H9 (cell line): Measurements from ENCODE around the gene RIC1. TPM values are rescaled to one million over a fixed set of nuclear protein-coding genes. Genes with fewer than 3 reads are reported as not detected.

ENCODE experiments used
- DNase-seq: peaks from one replicate; pipeline ENCODE4 v3.0.0-alpha.2; 2017
- H2AFZ ChIP-seq: one replicate; pipeline ENCODE4 v1.6.1; 2013; ENCODE audit warnings: mild to moderate bottlenecking, low read length, control low read depth, moderate library complexity
- H2AK5ac ChIP-seq: 2 replicates; pipeline ENCODE4 v1.6.1; 2013; ENCODE audit warnings: low read length, control low read depth, mixed read lengths; ENCODE audit not compliant: insufficient read length
- H2BK120ac ChIP-seq: one replicate; pipeline ENCODE4 v1.6.1; 2013; ENCODE audit warnings: low read depth, mild to moderate bottlenecking, low read length, control low read depth, inconsistent platforms; ENCODE audit not compliant: poor library complexity, severe bottlenecking
- H2BK12ac ChIP-seq: 2 replicates; pipeline ENCODE4 v1.6.1; 2013; ENCODE audit warnings: low read length, control low read depth, mixed read lengths, low read depth; ENCODE audit not compliant: insufficient read length
- H2BK15ac ChIP-seq: 2 replicates; pipeline ENCODE4 v1.6.1; 2013; ENCODE audit warnings: low read depth, low read length, control low read depth
- H2BK20ac ChIP-seq: one replicate; pipeline ENCODE4 v1.6.1; 2013; ENCODE audit warnings: low read depth, mild to moderate bottlenecking, low read length, control low read depth, inconsistent platforms; ENCODE audit not compliant: poor library complexity, severe bottlenecking
- H2BK5ac ChIP-seq: 2 replicates; pipeline ENCODE4 v1.6.1; 2013; ENCODE audit warnings: low read length, control low read depth, mixed read lengths; ENCODE audit not compliant: insufficient read length
- H3K14ac ChIP-seq: 2 replicates; pipeline ENCODE4 v1.6.1; 2013; ENCODE audit warnings: low read length, control low read depth; ENCODE audit not compliant: insufficient read depth
- H3K18ac ChIP-seq: 2 replicates; pipeline ENCODE4 v1.6.1; 2013; ENCODE audit warnings: low read depth, mild to moderate bottlenecking, mixed read lengths, low read length, control low read depth; ENCODE audit not compliant: insufficient read length
- H3K23ac ChIP-seq: 2 replicates; pipeline ENCODE4 v1.6.1; 2013; ENCODE audit warnings: low read length, control low read depth, mixed read lengths, low read depth; ENCODE audit not compliant: insufficient read length
- H3K23me2 ChIP-seq: 2 replicates; pipeline ENCODE4 v1.6.1; 2013; ENCODE audit warnings: low read depth, mild to moderate bottlenecking, mixed read lengths, low read length, control low read depth; ENCODE audit not compliant: insufficient read length, poor library complexity, severe bottlenecking
- H3K27ac ChIP-seq: 2 replicates; pipeline ENCODE4 v1.5.1; 2013; ENCODE audit warnings: low read length, control low read depth, mixed read lengths, low read depth; ENCODE audit not compliant: insufficient read length
- H3K27me3 ChIP-seq: 2 replicates; pipeline ENCODE4 v1.6.1; 2013; ENCODE audit warnings: low read length, control low read depth, inconsistent platforms; ENCODE audit not compliant: insufficient read depth
- H3K4ac ChIP-seq: 2 replicates; pipeline ENCODE4 v1.6.1; 2013; ENCODE audit warnings: low read depth, mild to moderate bottlenecking, control low read depth, inconsistent platforms, low read length, moderate library complexity
- H3K4me1 ChIP-seq: 2 replicates; pipeline ENCODE4 v1.6.1; 2013; ENCODE audit warnings: low read length, control low read depth, inconsistent platforms; ENCODE audit not compliant: insufficient read depth
- H3K4me2 ChIP-seq: 2 replicates; pipeline ENCODE4 v1.6.1; 2013; ENCODE audit warnings: low read length, control low read depth, mixed read lengths; ENCODE audit not compliant: insufficient read length, insufficient read depth
- H3K56ac ChIP-seq: 2 replicates; pipeline ENCODE4 v1.6.1; 2013; ENCODE audit warnings: low read depth, mild to moderate bottlenecking, mixed read lengths, low read length, control low read depth; ENCODE audit not compliant: insufficient read length
- H3K79me1 ChIP-seq: 2 replicates; pipeline ENCODE4 v1.6.1; 2013; ENCODE audit warnings: low read depth, mild to moderate bottlenecking, moderate library complexity, low read length, control low read depth, inconsistent platforms; ENCODE audit not compliant: insufficient read depth, poor library complexity, severe bottlenecking
- H3K79me2 ChIP-seq: 2 replicates; pipeline ENCODE4 v1.6.1; 2013; ENCODE audit warnings: low read length, control low read depth, inconsistent platforms; ENCODE audit not compliant: insufficient read depth
- H3K9ac ChIP-seq: 2 replicates; pipeline ENCODE4 v1.6.1; 2013; ENCODE audit warnings: low read length, control low read depth, mixed read lengths; ENCODE audit not compliant: insufficient read length; ENCODE audit errors: extremely low read depth
- H3K9me3 ChIP-seq: one replicate; pipeline ENCODE4 v1.6.1; 2013; ENCODE audit warnings: low read depth, low read length, inconsistent platforms; ENCODE audit not compliant: control insufficient read depth
- H3T11ph ChIP-seq: one replicate; pipeline ENCODE4 v1.6.1; 2013; ENCODE audit warnings: mild to moderate bottlenecking, low read length, control low read depth, inconsistent platforms
- H4K20me1 ChIP-seq: one replicate; pipeline ENCODE4 v1.6.1; 2013; ENCODE audit not compliant: control insufficient read depth, insufficient read length, insufficient read depth
- H4K5ac ChIP-seq: 2 replicates; pipeline ENCODE4 v1.6.1; 2013; ENCODE audit warnings: low read depth, mild to moderate bottlenecking, mixed read lengths, low read length, control low read depth; ENCODE audit not compliant: insufficient read length
- H4K8ac ChIP-seq: replicated peaks from 2 replicates; pipeline ENCODE4 v1.6.1; 2013; ENCODE audit warnings: low read length, control low read depth, mixed read lengths, low read depth; ENCODE audit not compliant: insufficient read length
- H4K91ac ChIP-seq: 2 replicates; pipeline ENCODE4 v1.6.1; 2013; ENCODE audit warnings: low read depth, mild to moderate bottlenecking, moderate library complexity, mixed read lengths, low read length, control low read depth; ENCODE audit not compliant: insufficient read length
- H3K27ac Mint-ChIP-seq, 3 experiments: 2 replicates in 2 of 3; 3 replicates in 1 of 3; pipeline ENCODE4 v1.8.0; 2020 to 2021; ENCODE audit warnings: mixed read lengths in 3 of 3, mild to moderate bottlenecking in 1 of 3, moderate library complexity in 1 of 3
- H3K27me3 Mint-ChIP-seq: 2 replicates; pipeline ENCODE4 v1.8.0; 2021; ENCODE audit warnings: low read depth, mild to moderate bottlenecking, moderate library complexity, mixed read lengths
- H3K36me3 Mint-ChIP-seq, 3 experiments: 2 replicates in 2 of 3; 3 replicates in 1 of 3; pipeline ENCODE4 v1.8.0; 2020 to 2021; ENCODE audit warnings: low read depth in 3 of 3, mixed read lengths in 3 of 3; ENCODE audit not compliant: insufficient read depth in 1 of 3
- H3K4me1 Mint-ChIP-seq, 2 experiments: 2 replicates each; pipeline ENCODE4 v1.8.0; 2020; ENCODE audit warnings: mixed read lengths in 2 of 2
- H3K4me3 Mint-ChIP-seq, 2 experiments: 2 replicates in 1 of 2; 3 replicates in 1 of 2; pipeline ENCODE4 v1.8.0; 2020 to 2021; ENCODE audit warnings: mild to moderate bottlenecking in 2 of 2, mixed read lengths in 2 of 2, moderate library complexity in 1 of 2
- H3K9me3 Mint-ChIP-seq, 2 experiments: 2 replicates in 1 of 2; 3 replicates in 1 of 2; pipeline ENCODE4 v1.8.0; 2020; ENCODE audit warnings: mild to moderate bottlenecking in 2 of 2, mixed read lengths in 2 of 2, moderate library complexity in 1 of 2
- CTCF ChIP-seq: fragments of 200-600 bp; sonication (generic); conservative IDR thresholded peaks from 3 replicates; pipeline ENCODE4 v1.8.0; 2021; ENCODE audit warnings: antibody characterized with exemption, mild to moderate bottlenecking
- whole genome bisulfite sequencing: extraction: QIAGEN DNeasy Blood & Tissue Kit; methylation state at CpG from one replicate; pipeline ENCODE4 v1.1.7; 2013; ENCODE audit warnings: missing lambda C conversion rate, low lambda C conversion rate, mixed read lengths; ENCODE audit not compliant: insufficient read length; ENCODE audit errors: extremely low coverage; 5-methylcytosine and 5-hydroxymethylcytosine counted together
- total RNA-seq: library from RNA; stranded (reverse); gene quantifications from 2 replicates; pipeline ENCODE4 v1.2.1, GENCODE V29; 2021

RIC1 gene
- total RNA-seq, 1 experiment from 2014 or later = 13.7 TPM

DNA sequence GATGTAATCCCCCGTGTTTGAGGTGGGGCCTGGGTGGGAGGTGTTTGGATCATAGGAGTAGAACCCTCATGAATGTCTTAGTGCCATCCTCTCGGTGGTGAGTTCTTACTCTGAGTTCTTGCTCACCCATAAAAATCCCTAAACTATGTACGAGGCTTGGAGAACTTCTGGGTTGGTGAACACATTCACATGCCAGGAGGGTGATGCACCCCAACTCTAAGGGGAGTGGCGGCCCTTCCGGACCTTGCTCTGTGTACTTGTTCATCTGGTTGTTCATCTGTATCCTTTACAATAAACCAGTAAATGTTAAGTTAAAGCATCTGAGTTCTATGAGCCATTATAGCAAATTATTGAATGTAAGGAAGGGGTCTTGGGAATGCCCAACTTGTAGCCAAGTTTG is 36.0 kb upstream of the RIC1 start:
- Mint-ChIP-seq H3K27ac (no peak overlapping the region), H3K36me3 (no peaks in the 10 kb centered on the region), H3K9me3 (no peaks in the 10 kb centered on the region), H3K4me1 (peaks cover 6 to 7% of the 10 kb centered on the region in 2 experiments; a peak in 3 of 4 replicates), H3K27me3 (no peaks in the 10 kb centered on the region; the same call in 1 of the 2 replicates), H3K4me3 (no peak overlapping the region)
- no peaks in the 10 kb centered on the region for H4K20me1 ChIP-seq
- no peak overlapping the region for H4K5ac ChIP-seq
- H2BK12ac ChIP-seq = no peak overlapping the region
- no peak overlapping the region for H3K18ac ChIP-seq
- H3K4ac ChIP-seq = no peak overlapping the region
- no peak for DNase-seq
- no peak overlapping the region for H2AFZ ChIP-seq
- no peak for TF ChIP-seq CTCF
- H3K9ac ChIP-seq = no peak overlapping the region
- no peaks in the 10 kb centered on the region for H3K79me2 ChIP-seq
- no peak overlapping the region for H2BK5ac ChIP-seq
- H3K23ac ChIP-seq = no peak overlapping the region
- H3K4me1 ChIP-seq = no peaks in the 10 kb centered on the region
- H3K14ac ChIP-seq = no peak overlapping the region
- no peak overlapping the region for H2AK5ac ChIP-seq
- no peak overlapping the region for H3T11ph ChIP-seq
- H3K27ac ChIP-seq = no peak overlapping the region
- no peak overlapping the region for H2BK20ac ChIP-seq
- no peak overlapping the region for H3K56ac ChIP-seq
- H3K9me3 ChIP-seq = no peaks in the 10 kb centered on the region
- no peak overlapping the region for H3K4me2 ChIP-seq
- H3K23me2 ChIP-seq = no peaks in the 10 kb centered on the region
- H4K91ac ChIP-seq = no peak overlapping the region
- no peaks in the 10 kb centered on the region for H3K79me1 ChIP-seq
- no peak overlapping the region for H4K8ac ChIP-seq
- H2BK120ac ChIP-seq = no peak overlapping the region
- WGBS = no CpG with 5 or more reads among the region's 5 CpGs
- H2BK15ac ChIP-seq = no peak overlapping the region
- no peaks in the 10 kb centered on the region for H3K27me3 ChIP-seq
